Brain microvascular endothelial cell (primary cell): ENCODE measurements around the gene NEFH.
A peak's percentile ranks its signal among the peaks of the same experiment; 100 is the strongest.

Experiments used
- DNase-seq: peaks from one replicate; pipeline ENCODE4 v3.0.0-alpha.2; 2020
- H3K27ac ChIP-seq: fragments of 250-450 bp; sonication (Bioruptor Pico); 2 replicates; pipeline ENCODE4 v1.5.1; 2020; ENCODE audit warnings: mild to moderate bottlenecking, moderate library complexity
- H3K27me3 ChIP-seq: fragments of 250-450 bp; sonication (Bioruptor Pico); replicated peaks from 2 replicates; pipeline ENCODE4 v1.5.1; 2020; ENCODE audit warnings: mild to moderate bottlenecking
- H3K36me3 ChIP-seq: fragments of 250-450 bp; sonication (Bioruptor Pico); replicated peaks from 2 replicates; pipeline ENCODE4 v1.5.1; 2020; ENCODE audit warnings: mild to moderate bottlenecking
- H3K4me3 ChIP-seq: 2 replicates; pipeline ENCODE4 v1.5.1; 2011; ENCODE audit warnings: low read depth, mild to moderate bottlenecking, control low read depth, low read length, moderate library complexity
- CTCF ChIP-seq: IDR thresholded peaks from 2 replicates; pipeline ENCODE4 v1.5.1; 2011; ENCODE audit warnings: low read depth, mild to moderate bottlenecking, moderate library complexity, low read length, control low read depth, inconsistent platforms; ENCODE audit errors: missing control alignments
- in situ Hi-C: cut with HindIII; loops from 2 replicates; pipeline ENCODE4 v1.10.0; 2017; ENCODE audit warnings: low sequenced_read_pairs, low pct_ligation_motif_present

NEFH gene

GRCh38 chr22:29442976-29443375 is 37.0 kb upstream of the NEFH start:
- no peak for TF ChIP-seq CTCF
- Histone ChIP-seq H3K4me3 (no peak overlapping the region), H3K27me3 (no peaks in the 10 kb centered on the region), H3K27ac (peak overlapping the region; percentile 41), H3K36me3 (no peaks in the 10 kb centered on the region)
- in situ Hi-C loops, result no loop called here
- no peak for DNase-seq

DNA sequence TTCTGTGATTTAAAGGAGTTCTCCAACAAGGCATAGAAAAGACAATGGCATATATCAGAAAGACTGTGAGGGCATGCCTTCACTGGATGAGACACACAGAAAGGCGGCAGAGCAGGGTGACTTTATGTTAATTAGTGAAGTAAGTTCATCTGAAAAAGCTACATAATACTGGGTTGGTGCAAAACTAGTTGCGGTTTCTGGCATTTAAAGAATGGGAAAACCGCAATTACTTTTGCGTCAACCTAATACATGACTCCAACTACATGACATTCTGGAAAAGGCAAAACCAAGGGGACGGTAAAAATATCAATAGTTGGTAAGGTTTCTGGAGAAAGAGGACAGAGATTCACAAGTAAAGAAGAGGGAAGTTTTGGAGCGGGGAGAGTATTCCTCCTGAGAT is 36.6 kb upstream of the NEFH start:
- Histone ChIP-seq H3K4me3 (no peak overlapping the region), H3K27ac (peak overlapping the region; percentile 23), H3K27me3 (no peaks in the 10 kb centered on the region), H3K36me3 (no peaks in the 10 kb centered on the region)
- no peak for TF ChIP-seq CTCF
- in situ Hi-C loops, result no loop called here
- DNase-seq, result peak; percentile 20

- no peak for DNase-seq
- no peak for TF ChIP-seq CTCF
- Histone ChIP-seq H3K4me3 (no peak overlapping the region), H3K27me3 (no peaks in the 10 kb centered on the region), H3K27ac (peak overlapping the region; percentile 23), H3K36me3 (no peaks in the 10 kb centered on the region)
- in situ Hi-C loops, result no loop called here
Observed at GRCh38 chr22:29443861-29444792, 35.9 kb upstream of the NEFH start.

DNA sequence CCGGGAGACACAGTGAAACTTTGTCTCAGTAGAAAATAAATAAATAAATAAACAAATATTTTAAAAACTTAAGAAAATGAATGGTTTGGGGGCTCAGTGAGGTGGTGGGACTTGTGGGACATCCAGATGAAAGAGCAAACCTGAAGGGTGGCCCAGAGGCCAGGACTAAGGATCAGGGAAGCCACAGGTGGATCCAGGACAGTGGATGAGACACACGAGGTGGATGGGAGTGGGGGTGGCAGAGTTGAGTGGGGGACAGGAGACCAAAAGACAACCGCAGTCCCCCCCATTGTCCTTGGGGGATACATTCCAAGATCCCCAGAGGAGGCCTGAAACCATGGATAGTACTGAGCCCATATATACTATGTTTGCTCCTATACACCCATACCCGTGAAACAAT is 34.5 kb upstream of the NEFH start:
- in situ Hi-C loops, result no loop called here
- no peak for DNase-seq

GRCh38 chr22:29447906-29448305 is 32.1 kb upstream of the NEFH start:
- DNase-seq, result no peak
- in situ Hi-C loops, result no loop called here
- no peaks in the 10 kb centered on the region for H3K36me3 ChIP-seq
- H3K4me3 ChIP-seq, result no peak overlapping the region
- TF ChIP-seq CTCF, result no peak
- no peak overlapping the region for H3K27ac ChIP-seq
- H3K27me3 ChIP-seq, result no peaks in the 10 kb centered on the region

More for the DNA sequence above, 34.5 kb upstream of the NEFH start:
- H3K4me3 ChIP-seq, result no peak overlapping the region
- no peak for TF ChIP-seq CTCF
- H3K36me3 ChIP-seq, result no peaks in the 10 kb centered on the region
- no peak overlapping the region for H3K27ac ChIP-seq
- H3K27me3 ChIP-seq, result no peaks in the 10 kb centered on the region
